HG02798 (cell line): ENCODE data around the gene FNDC10.

ENCODE experiments used
- ATAC-seq: cut with Tn5 transposase; IDR thresholded peaks from one replicate; pipeline ENCODE4 v1.9.1; 2021; ENCODE audit warnings: mild to moderate bottlenecking; ENCODE audit not compliant: unreplicated experiment, poor library complexity

The FNDC10 gene

GRCh38 chr1:1551524-1552262 is 48.2 kb downstream of the FNDC10 start:
- ATAC-seq = no peak

GRCh38 chr1:1550591-1551432 is 49.1 kb downstream of the FNDC10 start:
- ATAC-seq = no peak

- ATAC-seq = no peak
Observed at GRCh38 chr1:1550087-1550486, 49.8 kb downstream of the FNDC10 start.

- ATAC-seq = no peak
Observed at GRCh38 chr1:1548591-1548990, 51.3 kb downstream of the FNDC10 start.
